Cardiac muscle cell (in vitro differentiated cells and primary cell): ENCODE results near the gene NPL. TPM values are rescaled to one million over a fixed set of nuclear protein-coding genes. Genes with fewer than 3 reads are reported as not detected.

Experiments
- DNase-seq, 2 donors: peaks; one replicate each; pipeline versions ENCODE4 v3.0.0 to v3.0.0-alpha.2; 2010 to 2017; ENCODE audit warnings: low read depth in 1 of 2, low spot score in 1 of 2
- H3K27ac ChIP-seq: fragments of 200-600 bp; sonication (generic); 2 replicates; pipeline ENCODE4 v1.5.1; 2016
- H3K27me3 ChIP-seq: fragments of 200-600 bp; sonication (generic); 2 replicates; pipeline ENCODE4 v1.6.0; 2016; ENCODE audit warnings: control low read depth
- H3K36me3 ChIP-seq: fragments of 200-600 bp; sonication (generic); 2 replicates; pipeline ENCODE4 v1.5.1; 2016; ENCODE audit warnings: control low read depth
- H3K4me1 ChIP-seq: fragments of 200-600 bp; sonication (generic); 2 replicates; pipeline ENCODE4 v1.8.1; 2017; ENCODE audit warnings: low read depth, mild to moderate bottlenecking, mixed run types
- H3K4me3 ChIP-seq: fragments of 200-600 bp; sonication (generic); 2 replicates; pipeline ENCODE4 v1.5.1; 2016; ENCODE audit warnings: mild to moderate bottlenecking
- H3K9me3 ChIP-seq: fragments of 200-600 bp; sonication (generic); 2 replicates; pipeline ENCODE4 v1.5.1; 2017; ENCODE audit warnings: low read depth, mild to moderate bottlenecking, control low read depth
- CTCF ChIP-seq: IDR thresholded peaks from 2 replicates; pipeline ENCODE4 v1.5.1; 2012; ENCODE audit warnings: low read depth, mild to moderate bottlenecking, low read length
- polyA plus RNA-seq: library from polyadenylated mRNA; unstranded; fragments of >200 nt; fragmentation: Nextera tagmentation; extraction: Ambion mirVana; gene quantifications from 2 replicates; pipeline ENCODE4 v1.2.1, GENCODE V29; 2016
- total RNA-seq: library from RNA; depleted of rRNA; stranded (reverse); fragments of >200 nt; gene quantifications from 2 replicates; pipeline ENCODE4 v1.2.3, GENCODE V29; 2016

NPL gene
- total and polyA plus RNA-seq, 2 experiments from 2014 or later: 0.66 to 1.9 TPM

DNA sequence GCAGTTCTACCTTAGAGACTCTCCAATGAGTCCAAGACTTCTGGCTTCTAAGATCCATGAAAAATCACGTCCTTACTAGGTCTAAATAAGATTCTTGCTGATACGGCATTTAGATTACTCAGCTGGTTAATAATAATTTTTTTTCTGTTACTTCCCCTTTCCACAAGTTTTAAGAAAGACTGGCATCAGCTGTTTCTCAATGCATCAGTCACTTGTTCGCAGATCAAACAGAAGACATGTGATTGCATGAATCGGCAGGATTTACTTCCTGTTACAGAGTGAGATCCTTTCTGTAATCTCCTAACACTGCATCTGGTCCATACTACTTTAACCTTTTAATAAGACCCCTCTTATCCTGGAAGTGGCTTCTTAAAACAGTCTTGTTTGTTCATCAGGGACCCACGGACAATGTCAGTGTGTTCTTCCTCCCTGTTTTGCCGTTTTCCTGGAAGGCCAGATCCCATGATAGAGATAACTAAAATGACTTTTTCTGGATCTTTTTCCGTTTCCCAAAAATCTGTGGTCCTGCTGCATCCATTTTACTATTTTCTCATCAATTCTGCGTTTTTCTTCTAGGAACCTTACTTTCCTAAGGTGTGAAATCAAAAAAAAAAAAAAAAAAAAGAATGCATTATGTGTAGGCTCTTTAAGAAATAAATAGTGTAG lies 6.1 kb downstream of the NPL start:
- Histone ChIP-seq H3K27me3 (no peaks in the 10 kb centered on the region), H3K4me1 (no peaks in the 10 kb centered on the region), H3K27ac (no peak overlapping the region), H3K9me3 (no peaks in the 10 kb centered on the region), H3K4me3 (no peak overlapping the region), H3K36me3 (no peaks in the 10 kb centered on the region)
- no peak for DNase-seq
- TF ChIP-seq CTCF: no peak

DNA sequence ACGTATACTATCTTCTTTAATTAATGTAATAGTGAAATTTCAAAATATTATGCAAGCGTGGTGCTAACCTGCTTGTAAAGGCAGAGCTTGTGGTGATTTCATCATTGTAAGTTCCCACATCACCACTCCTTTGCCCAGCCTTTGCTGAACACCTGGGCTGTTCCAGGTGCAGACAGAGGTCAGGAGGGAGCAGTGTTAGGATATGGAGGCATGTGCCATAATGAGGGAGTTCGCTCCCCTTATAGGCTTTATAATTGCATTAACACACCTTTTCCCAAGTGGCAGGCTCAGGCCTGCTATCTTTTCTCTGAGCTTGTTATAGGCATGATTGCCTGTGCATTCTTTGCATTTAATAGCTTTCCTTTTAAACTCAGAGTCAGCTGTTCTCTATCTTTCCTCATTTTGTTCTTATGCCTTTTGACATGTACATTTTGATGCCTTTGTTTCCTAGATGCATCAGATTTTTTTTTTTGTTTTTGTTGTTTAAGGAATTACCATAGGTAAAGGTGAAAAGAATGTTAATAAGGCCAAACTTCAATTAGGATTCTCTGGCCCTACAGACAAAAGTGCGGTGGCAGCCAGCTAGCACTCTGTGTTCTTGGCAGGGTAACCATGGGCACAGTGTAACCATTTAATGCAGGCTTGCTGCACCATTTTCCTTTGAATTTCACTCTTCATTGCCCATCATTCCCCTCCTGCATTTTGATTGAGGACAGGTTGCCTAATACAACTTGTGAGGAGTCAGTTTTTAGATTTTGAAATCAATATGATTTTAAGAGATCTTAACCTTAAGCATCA lies 12.6 kb downstream of the NPL start:
- TF ChIP-seq CTCF: no peak
- DNase-seq: no peak
- Histone ChIP-seq H3K4me3 (no peak overlapping the region), H3K4me1 (no peaks in the 10 kb centered on the region), H3K9me3 (no peaks in the 10 kb centered on the region), H3K27ac (no peak overlapping the region), H3K36me3 (no peaks in the 10 kb centered on the region), H3K27me3 (no peaks in the 10 kb centered on the region)

- Histone ChIP-seq H3K27me3 (no peaks in the 10 kb centered on the region), H3K9me3 (no peaks in the 10 kb centered on the region), H3K36me3 (no peaks in the 10 kb centered on the region), H3K27ac (no peak overlapping the region), H3K4me3 (no peak overlapping the region), H3K4me1 (no peaks in the 10 kb centered on the region)
- no peak for TF ChIP-seq CTCF
- no peak for DNase-seq
Measured at GRCh38 chr1:182803846-182804245, 14.3 kb downstream of the NPL start.

- H3K27me3 ChIP-seq: no peaks in the 10 kb centered on the region
- no peak overlapping the region for H3K27ac ChIP-seq
- TF ChIP-seq CTCF: no peak
- H3K4me3 ChIP-seq: no peak overlapping the region
- H3K4me1 ChIP-seq: no peaks in the 10 kb centered on the region
- no peaks in the 10 kb centered on the region for H3K36me3 ChIP-seq
- no peaks in the 10 kb centered on the region for H3K9me3 ChIP-seq
- peak in 1 of 2 donors; percentile 18 for DNase-seq
Measured at GRCh38 chr1:182806015-182806678, 16.6 kb downstream of the NPL start.

DNA sequence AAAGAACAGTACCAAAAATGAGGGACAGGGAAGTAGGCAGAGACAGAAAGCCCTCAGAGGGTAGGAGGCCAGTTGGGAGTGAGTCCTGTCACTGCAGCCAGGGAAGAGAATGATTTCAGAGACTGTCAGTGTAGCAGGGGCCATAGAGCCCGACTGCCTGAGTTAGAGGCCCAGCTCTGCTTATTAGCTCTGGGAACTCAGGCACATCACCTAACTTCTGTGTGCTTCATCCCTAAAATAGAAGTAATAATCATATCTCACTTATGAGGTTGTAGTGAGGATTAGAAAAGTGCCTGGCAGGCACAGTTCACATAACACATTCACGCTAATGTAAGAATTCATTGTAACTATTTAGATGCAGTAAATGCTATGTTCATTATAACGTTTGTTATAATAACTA lies 18.3 kb downstream of the NPL start:
- H3K4me3 ChIP-seq: no peak overlapping the region
- H3K36me3 ChIP-seq: no peaks in the 10 kb centered on the region
- no peaks in the 10 kb centered on the region for H3K9me3 ChIP-seq
- no peaks in the 10 kb centered on the region for H3K4me1 ChIP-seq
- no peak for TF ChIP-seq CTCF
- no peak for DNase-seq
- no peak overlapping the region for H3K27ac ChIP-seq
- H3K27me3 ChIP-seq: no peaks in the 10 kb centered on the region
